ENCODE measurements around the gene MFSD8. TPM values are rescaled to one million over a fixed set of nuclear protein-coding genes. Genes with fewer than 3 reads are reported as not detected.
A peak's percentile ranks its signal among the peaks of the same experiment; 100 is the strongest.
"Not testable (repeated sequence)": the region's sequence is repeated elsewhere in the genome, so short reads cannot be mapped to it uniquely, and the experiment has no call there.

The MFSD8 gene
- total RNA-seq, 1 experiment from 2014 or later, result 6.6 TPM

GRCh38 chr4:127964426-127965061, 429 bp downstream of the MFSD8 start:
- DNase-seq, result peak; percentile 32
- peak overlapping the region; percentile 78 for H3K4me3 ChIP-seq

GRCh38 chr4:127963633-127964398, 1.2 kb downstream of the MFSD8 start:
- not testable (repeated sequence) for H3K27me3 ChIP-seq, H3K9me3 ChIP-seq, DNase-seq, H3K36me3 ChIP-seq
- H3K4me3 ChIP-seq, result peak overlapping the region; percentile 78

More at GRCh38 chr4:127964426-127965061, 429 bp downstream of the MFSD8 start:
- not testable (repeated sequence) for H3K9me3 ChIP-seq, H3K36me3 ChIP-seq, H3K27me3 ChIP-seq

DNA sequence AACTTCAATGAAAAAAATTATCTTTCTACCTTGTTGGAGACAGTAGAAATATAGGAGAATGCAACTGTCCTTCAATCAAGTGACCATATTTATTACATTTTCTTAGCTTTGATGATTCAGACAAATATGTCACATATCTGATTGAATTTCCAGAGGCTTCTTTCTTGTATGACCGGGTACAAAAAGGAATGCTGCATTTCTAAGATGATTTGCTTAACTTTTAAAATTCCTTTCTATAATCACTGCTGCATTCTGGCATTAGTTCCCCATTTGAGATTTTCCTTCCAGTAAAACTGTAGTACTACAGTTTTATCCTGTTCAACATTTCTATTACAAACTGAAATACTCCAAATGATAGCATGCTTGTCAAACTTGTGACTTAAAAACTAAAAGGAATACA, 5.2 kb downstream of the MFSD8 start:
- Histone ChIP-seq H3K27me3 (no peaks in the 10 kb centered on the region), H3K4me3 (no peak overlapping the region), H3K9me3 (no peaks in the 10 kb centered on the region), H3K36me3 (no peaks in the 10 kb centered on the region)
- DNase-seq, result no peak

DNA sequence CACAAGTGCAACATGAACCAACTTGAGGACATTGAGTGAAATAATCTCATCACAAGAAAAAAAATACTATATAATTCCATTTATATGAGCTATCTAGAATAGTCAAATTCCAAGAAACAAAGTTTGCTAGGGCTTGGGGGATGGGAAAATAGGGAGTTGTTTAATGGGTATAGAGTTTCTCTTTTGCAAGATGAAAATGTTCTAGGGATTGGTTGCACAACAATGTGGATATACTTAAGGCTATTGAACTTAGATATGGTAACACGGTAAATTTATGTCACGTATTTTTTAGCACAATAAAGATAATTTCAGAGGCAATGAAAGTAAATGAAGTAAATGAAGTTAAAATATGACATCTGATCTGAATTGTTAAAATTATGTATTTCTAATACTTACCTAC, 7.9 kb downstream of the MFSD8 start:
- H3K27me3 ChIP-seq, result no peaks in the 10 kb centered on the region
- H3K4me3 ChIP-seq, result no peak overlapping the region
- H3K36me3 ChIP-seq, result no peaks in the 10 kb centered on the region
- no peak for DNase-seq
- no peaks in the 10 kb centered on the region for H3K9me3 ChIP-seq

GRCh38 chr4:127936974-127937373, 28.0 kb downstream of the MFSD8 start:
- H3K9me3 ChIP-seq, result no peaks in the 10 kb centered on the region
- no peak for DNase-seq
- H3K36me3 ChIP-seq, result no peaks in the 10 kb centered on the region
- no peak overlapping the region for H3K4me3 ChIP-seq
- no peaks in the 10 kb centered on the region for H3K27me3 ChIP-seq

- H3K27me3 ChIP-seq, H3K4me3 ChIP-seq, H3K36me3 ChIP-seq, DNase-seq, H3K9me3 ChIP-seq: not testable (repeated sequence)
Measured at GRCh38 chr4:127931836-127932235, 33.1 kb downstream of the MFSD8 start.

DNA sequence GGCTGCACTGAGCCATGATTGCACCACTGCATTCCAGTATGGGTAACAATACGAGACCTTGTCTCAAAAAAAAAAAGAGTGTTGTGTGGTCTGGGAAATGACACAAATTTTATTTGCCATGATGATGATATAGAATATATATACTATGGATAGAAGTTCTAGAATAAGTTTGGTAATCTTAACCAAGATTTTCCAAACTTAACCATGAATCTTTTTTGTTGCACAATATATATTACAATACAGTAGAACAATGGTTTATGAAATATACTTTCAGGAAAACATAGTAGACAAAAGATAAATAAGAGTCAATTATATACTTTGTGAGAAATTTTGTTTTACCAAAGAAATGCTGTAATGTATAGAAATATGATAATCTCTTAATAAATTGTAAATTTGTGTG, 34.8 kb downstream of the MFSD8 start:
- Histone ChIP-seq H3K27me3 (no peaks in the 10 kb centered on the region), H3K36me3 (no peaks in the 10 kb centered on the region), H3K4me3 (no peak overlapping the region), H3K9me3 (no peaks in the 10 kb centered on the region)
- no peak for DNase-seq

DNA sequence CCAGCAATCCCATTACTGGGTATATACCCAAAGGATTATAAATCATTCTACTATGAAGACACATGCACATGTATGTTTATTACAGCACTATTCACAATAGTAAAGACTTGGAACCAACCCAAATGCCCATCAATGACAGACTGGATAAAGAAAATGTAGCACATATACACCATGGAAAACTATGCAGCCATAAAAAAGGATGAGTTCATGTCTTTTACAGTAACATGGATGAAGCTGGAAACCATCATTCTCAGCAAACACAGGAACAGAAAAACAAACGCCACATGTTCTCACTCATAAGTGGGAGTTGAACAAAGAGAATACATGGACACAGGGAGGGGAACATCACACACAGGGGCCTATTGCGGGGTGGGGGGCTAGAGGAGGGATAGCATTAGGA, 39.3 kb downstream of the MFSD8 start:
- DNase-seq, H3K4me3 ChIP-seq, H3K9me3 ChIP-seq, H3K27me3 ChIP-seq, H3K36me3 ChIP-seq: not testable (repeated sequence)

GRCh38 chr4:127922226-127922625, 42.7 kb downstream of the MFSD8 start:
- no peaks in the 10 kb centered on the region for H3K27me3 ChIP-seq
- no peaks in the 10 kb centered on the region for H3K36me3 ChIP-seq
- no peaks in the 10 kb centered on the region for H3K9me3 ChIP-seq
- no peak overlapping the region for H3K4me3 ChIP-seq
- DNase-seq, result no peak

- Histone ChIP-seq H3K9me3 (no peaks in the 10 kb centered on the region), H3K27me3 (no peaks in the 10 kb centered on the region), H3K4me3 (no peak overlapping the region), H3K36me3 (no peaks in the 10 kb centered on the region)
- DNase-seq, result no peak
Measured at GRCh38 chr4:127920521-127920920, 44.5 kb downstream of the MFSD8 start.

DNA sequence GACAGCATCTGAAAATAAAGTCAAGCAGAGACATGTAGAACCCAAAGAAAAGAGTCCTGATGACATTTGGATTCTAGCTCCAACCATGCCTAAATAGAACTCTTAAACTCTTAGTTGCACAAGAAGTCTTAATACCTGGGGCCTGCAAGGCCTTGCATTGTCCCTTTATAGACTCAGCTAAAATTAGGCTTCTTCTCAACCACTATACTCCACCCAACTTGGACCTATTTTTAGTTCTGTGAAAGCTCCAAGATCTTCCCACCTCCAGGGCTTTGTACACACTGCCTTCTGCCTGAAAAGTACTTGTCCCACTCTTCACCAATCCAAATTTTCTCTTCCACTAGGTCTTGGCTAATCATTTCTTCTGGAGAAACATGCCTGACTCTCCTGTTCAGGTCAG, 47.8 kb downstream of the MFSD8 start:
- Histone ChIP-seq H3K9me3 (no peaks in the 10 kb centered on the region), H3K4me3 (no peak overlapping the region), H3K36me3 (no peaks in the 10 kb centered on the region), H3K27me3 (no peaks in the 10 kb centered on the region)
- no peak for DNase-seq

DNA sequence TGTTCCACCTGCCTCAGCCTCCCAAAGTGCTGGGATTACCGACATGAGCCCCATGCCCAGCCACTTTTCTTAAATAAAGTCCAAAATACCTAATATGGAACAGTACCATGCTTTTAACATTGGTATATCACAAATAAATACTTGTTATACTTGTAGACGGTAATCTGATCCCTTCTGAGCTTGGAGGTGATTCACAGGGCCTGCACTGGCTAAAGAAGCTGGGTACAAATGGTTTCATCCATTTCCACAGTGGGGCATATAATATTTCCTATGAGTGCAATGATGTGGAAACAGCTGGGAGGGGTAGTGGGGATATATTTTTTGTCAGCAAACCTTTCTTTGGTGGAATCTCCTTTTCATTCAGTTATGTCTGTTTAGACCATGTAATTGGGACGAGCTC, 48.5 kb downstream of the MFSD8 start:
- H3K9me3 ChIP-seq, result no peaks in the 10 kb centered on the region
- H3K4me3 ChIP-seq, result no peak overlapping the region
- H3K27me3 ChIP-seq, result no peaks in the 10 kb centered on the region
- no peaks in the 10 kb centered on the region for H3K36me3 ChIP-seq
- DNase-seq, result no peak

- Histone ChIP-seq H3K27me3 (no peaks in the 10 kb centered on the region), H3K4me3 (no peak overlapping the region), H3K36me3 (no peaks in the 10 kb centered on the region; the same call in 1 of the 2 replicates), H3K9me3 (no peaks in the 10 kb centered on the region)
- no peak for DNase-seq
Measured at GRCh38 chr4:127905029-127905428, 59.9 kb downstream of the MFSD8 start.

GRCh38 chr4:127899682-127900081, 65.3 kb downstream of the MFSD8 start:
- H3K27me3 ChIP-seq, H3K9me3 ChIP-seq, DNase-seq, H3K4me3 ChIP-seq: not testable (repeated sequence)
- peaks cover 22% of the 10 kb centered on the region for H3K36me3 ChIP-seq

DNA sequence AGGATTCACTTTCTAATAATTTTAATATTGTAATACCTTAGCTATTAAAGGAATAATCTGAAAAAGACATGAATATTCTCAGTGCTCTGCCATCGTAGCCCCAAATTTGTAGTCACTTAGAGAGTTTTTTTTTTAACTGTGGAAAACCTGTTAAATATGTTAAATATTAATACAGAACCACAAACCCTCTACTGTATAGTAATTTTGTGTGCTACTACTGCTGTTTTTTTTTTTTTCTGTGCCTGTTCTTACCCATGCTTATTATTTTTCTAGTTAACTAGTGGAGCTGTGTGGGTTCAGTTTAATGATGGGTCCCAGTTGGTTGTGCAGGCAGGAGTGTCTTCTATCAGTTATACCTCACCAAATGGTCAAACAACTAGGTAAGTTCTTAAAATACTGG, 68.4 kb downstream of the MFSD8 start:
- no peak overlapping the region for H3K4me3 ChIP-seq
- peaks cover 47% of the 10 kb centered on the region for H3K36me3 ChIP-seq

DNA sequence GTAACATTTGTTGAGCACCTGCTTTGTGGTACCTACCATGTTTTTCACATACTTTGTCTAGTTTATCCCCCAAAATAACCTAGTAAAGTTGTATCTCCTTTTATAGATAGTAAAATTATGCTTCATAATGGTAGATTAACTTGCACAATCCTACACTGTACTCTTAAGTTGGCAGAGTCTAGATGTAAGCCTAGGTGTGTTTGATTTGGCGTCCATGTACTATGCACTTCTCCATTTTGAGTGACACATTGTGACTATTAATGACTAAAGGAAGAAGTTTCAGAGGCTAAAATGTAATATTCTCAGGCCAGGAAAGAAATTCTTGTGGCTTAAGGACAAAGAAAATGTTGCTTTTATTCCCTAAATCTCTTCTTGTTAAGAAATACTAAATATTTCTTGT, 68.9 kb downstream of the MFSD8 start:
- H3K9me3 ChIP-seq, result no peaks in the 10 kb centered on the region
- H3K36me3 ChIP-seq, result peaks cover 48% of the 10 kb centered on the region
- no peak overlapping the region for H3K4me3 ChIP-seq
- H3K27me3 ChIP-seq, result no peaks in the 10 kb centered on the region
- no peak for DNase-seq

More for the DNA sequence above, 68.4 kb downstream of the MFSD8 start:
- H3K9me3 ChIP-seq, result no peaks in the 10 kb centered on the region
- no peak for DNase-seq
- H3K27me3 ChIP-seq, result no peaks in the 10 kb centered on the region

DNA sequence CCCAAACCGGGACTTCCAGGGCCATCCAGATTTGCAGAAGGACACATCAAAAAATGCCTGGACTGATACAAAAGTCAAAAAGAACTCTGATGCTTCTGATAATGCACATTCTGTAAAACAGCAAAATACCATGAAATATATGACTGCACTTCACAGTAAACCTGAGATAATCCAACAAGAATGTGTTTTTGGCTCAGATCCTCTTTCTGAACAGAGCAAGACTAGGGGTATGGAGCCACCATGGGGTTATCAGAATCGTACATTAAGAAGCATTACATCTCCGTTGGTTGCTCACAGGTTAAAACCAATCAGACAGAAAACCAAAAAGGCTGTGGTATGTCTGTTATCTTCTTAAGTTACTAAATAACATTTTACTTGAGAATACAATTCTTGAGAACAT, 75.1 kb downstream of the MFSD8 start:
- peaks cover 55% of the 10 kb centered on the region for H3K36me3 ChIP-seq
- DNase-seq, result no peak
- no peaks in the 10 kb centered on the region for H3K9me3 ChIP-seq

DNA sequence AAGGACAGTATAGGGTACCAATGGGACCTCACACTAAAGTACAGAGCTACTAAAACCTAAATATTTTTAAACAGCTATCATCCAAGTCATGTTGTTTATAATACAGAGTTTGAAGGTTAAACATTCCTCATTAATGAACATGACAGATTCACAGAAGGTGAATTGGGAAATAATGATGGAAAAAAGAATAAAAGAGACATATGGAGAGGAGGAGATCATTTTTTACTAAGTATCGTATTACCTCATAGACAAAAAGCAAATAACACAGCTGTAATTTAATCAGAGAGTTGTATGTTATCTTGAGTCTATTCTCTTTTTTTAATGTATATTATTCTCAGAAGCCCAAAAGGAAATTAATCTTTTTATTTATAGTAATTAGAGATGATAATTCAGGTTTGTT, 76.4 kb downstream of the MFSD8 start:
- Histone ChIP-seq H3K36me3 (peaks cover 54% of the 10 kb centered on the region), H3K27me3 (no peaks in the 10 kb centered on the region), H3K4me3 (no peak overlapping the region), H3K9me3 (no peaks in the 10 kb centered on the region)
- no peak for DNase-seq

More for the DNA sequence above, 75.1 kb downstream of the MFSD8 start:
- Histone ChIP-seq H3K4me3 (no peak overlapping the region), H3K27me3 (no peaks in the 10 kb centered on the region)

All from MG63 (cell line).